ENCODE data around the gene GPR141. TPM values are rescaled to one million over a fixed set of nuclear protein-coding genes. Genes with fewer than 3 reads are reported as not detected.

The GPR141 gene
- total and polyA plus RNA-seq, 7 donors, result not detected

DNA sequence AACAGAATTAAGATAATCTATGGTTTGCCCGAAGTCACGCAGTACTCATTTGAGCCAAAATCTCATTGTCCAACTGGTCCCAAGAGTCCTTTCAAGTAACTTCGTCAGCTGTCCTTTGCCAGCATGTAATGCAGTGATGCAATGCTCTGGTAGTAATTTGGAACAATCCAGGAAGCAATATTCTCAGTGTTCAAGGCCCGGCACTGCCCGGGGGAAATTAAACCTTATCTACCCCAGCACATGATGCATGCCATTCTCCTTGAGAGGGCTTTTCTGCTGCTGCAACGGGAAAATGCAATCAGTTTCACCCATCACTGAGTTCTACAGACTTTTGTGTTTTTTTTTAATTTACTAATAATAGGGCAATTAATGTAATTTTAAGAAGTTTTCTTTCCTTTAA is 87.3 kb downstream of the GPR141 start:
- Histone ChIP-seq H3K36me3 (ENCODE audit: insufficient read depth in 1 of 2, low read depth in 1 of 2) (no peaks in the 10 kb centered on the region), H3K27me3 (ENCODE audit: insufficient read depth in 3 of 3, low read length in 2 of 3) (no peaks in the 10 kb centered on the region), H3K4me3 (no peak overlapping the region), H3K27ac (no peak overlapping the region), H3K9me3 (no peaks in the 10 kb centered on the region), H3K4me1 (no peaks in the 10 kb centered on the region)
- TF ChIP-seq, protein P1, sequence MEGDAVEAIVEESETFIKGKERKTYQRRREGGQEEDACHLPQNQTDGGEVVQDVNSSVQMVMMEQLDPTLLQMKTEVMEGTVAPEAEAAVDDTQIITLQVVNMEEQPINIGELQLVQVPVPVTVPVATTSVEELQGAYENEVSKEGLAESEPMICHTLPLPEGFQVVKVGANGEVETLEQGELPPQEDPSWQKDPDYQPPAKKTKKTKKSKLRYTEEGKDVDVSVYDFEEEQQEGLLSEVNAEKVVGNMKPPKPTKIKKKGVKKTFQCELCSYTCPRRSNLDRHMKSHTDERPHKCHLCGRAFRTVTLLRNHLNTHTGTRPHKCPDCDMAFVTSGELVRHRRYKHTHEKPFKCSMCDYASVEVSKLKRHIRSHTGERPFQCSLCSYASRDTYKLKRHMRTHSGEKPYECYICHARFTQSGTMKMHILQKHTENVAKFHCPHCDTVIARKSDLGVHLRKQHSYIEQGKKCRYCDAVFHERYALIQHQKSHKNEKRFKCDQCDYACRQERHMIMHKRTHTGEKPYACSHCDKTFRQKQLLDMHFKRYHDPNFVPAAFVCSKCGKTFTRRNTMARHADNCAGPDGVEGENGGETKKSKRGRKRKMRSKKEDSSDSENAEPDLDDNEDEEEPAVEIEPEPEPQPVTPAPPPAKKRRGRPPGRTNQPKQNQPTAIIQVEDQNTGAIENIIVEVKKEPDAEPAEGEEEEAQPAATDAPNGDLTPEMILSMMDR (IDR thresholded peaks at IDR 0.05), result no peak
- ATAC-seq (no peak), DNase-seq (no peak)
- intact Hi-C loops (cut with DNase I), result no loop called here
- 37 to 45% (median 40%) methylated on average over 6 of the region's 6 CpGs for WGBS, 3 donors

DNA sequence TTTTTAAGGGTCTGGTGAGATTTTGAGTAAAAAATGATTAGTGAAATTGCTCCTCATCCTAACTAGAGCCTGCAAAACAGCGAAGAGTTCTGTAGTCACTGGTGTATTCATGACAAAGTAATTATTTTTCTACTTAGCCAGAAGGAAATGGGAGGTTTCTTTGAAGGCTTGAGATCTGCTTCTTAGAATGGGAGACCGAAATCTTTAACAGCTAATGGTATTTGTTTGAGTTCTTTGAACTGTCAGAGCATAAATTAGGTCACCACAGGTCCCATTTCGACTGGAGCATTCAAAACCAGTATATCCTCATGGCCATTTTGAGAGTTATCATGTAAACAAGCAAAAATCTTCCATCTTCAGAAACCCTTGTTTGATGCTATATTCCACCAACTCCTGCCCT is 87.8 kb downstream of the GPR141 start:
- intact Hi-C loops (cut with DNase I), result no loop called here
- no peak overlapping the region for H3K27ac ChIP-seq
- WGBS, 3 donors, result 57 to 73% (median 69%) methylated on average over 3 of the region's 3 CpGs

DNA sequence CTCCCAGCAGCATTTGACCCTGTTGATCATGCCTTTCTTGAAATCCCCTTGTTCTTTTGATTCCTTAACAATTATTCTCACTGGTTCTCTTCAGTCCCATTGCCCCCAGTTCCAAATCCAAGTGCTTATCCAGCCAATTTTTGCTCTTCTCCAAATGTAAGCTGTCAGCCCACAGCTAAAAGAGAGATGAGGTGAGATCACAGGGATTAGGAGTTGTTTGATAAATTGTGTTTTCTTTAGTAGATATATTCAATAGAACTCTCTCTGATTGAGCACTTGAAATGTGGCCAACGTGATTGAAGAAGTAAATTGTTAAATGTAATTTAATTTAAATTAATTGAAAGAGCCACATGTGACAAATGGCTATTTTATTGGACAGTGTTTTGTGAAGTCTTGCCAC is 88.2 kb downstream of the GPR141 start:
- H3K27me3 ChIP-seq (ENCODE audit: insufficient read depth in 3 of 3, low read length in 2 of 3), result no peaks in the 10 kb centered on the region
- no peaks in the 10 kb centered on the region for H3K36me3 ChIP-seq (ENCODE audit: insufficient read depth in 1 of 2, low read depth in 1 of 2)
- DNase-seq (no peak), ATAC-seq (no peak)
- no peak overlapping the region for H3K4me3 ChIP-seq
- no peaks in the 10 kb centered on the region for H3K4me1 ChIP-seq
- WGBS, 3 donors, result 81 to 86% (median 81%) methylated on average over 1 of the region's 1 CpG
- TF ChIP-seq, protein P1 (IDR thresholded peaks at IDR 0.05), result no peak
- no peak overlapping the region for H3K27ac ChIP-seq
- H3K9me3 ChIP-seq, result no peaks in the 10 kb centered on the region
- intact Hi-C loops (cut with DNase I), result no loop called here

More for the DNA sequence above, 87.8 kb downstream of the GPR141 start:
- ATAC-seq (no peak), DNase-seq (no peak)
- Histone ChIP-seq H3K36me3 (ENCODE audit: insufficient read depth in 1 of 2, low read depth in 1 of 2) (no peaks in the 10 kb centered on the region), H3K27me3 (ENCODE audit: insufficient read depth in 3 of 3, low read length in 2 of 3) (no peaks in the 10 kb centered on the region), H3K4me3 (no peak overlapping the region), H3K9me3 (no peaks in the 10 kb centered on the region), H3K4me1 (no peaks in the 10 kb centered on the region)
- TF ChIP-seq, protein P1 (IDR thresholded peaks at IDR 0.05), result no peak

DNA sequence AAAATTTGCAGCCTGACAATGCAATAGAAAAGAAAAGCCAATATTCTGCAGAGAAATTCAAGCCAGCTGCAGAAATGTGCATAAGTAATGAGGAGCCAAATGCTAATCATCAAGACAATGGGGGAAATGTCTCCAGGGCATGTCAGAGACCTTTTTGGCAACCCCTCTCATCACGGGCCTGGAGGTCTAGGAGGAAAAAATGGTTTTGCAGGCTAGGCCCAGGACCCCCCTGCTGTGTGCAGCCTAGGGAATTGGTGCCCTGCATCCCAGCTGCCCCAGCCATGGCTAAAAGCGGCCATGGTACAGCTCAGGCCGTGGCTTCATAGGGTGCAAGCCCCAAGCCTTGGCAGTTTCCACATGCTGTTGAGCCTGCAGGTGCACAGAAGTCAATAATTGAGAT is 92.4 kb downstream of the GPR141 start:
- WGBS, 3 donors, result 67 to 69% (median 68%) methylated on average over 3 of the region's 3 CpGs
- no peaks in the 10 kb centered on the region for H3K9me3 ChIP-seq
- no peak overlapping the region for H3K27ac ChIP-seq
- no peak overlapping the region for H3K4me3 ChIP-seq
- TF ChIP-seq, protein P1 (IDR thresholded peaks at IDR 0.05), result no peak
- intact Hi-C loops (cut with DNase I), result no loop called here
- ATAC-seq, result no peak
- no peak for DNase-seq
- H3K4me1 ChIP-seq, result no peaks in the 10 kb centered on the region
- H3K27me3 ChIP-seq (ENCODE audit: insufficient read depth in 3 of 3, low read length in 2 of 3), result no peaks in the 10 kb centered on the region
- no peaks in the 10 kb centered on the region for H3K36me3 ChIP-seq (ENCODE audit: insufficient read depth in 1 of 2, low read depth in 1 of 2)

DNA sequence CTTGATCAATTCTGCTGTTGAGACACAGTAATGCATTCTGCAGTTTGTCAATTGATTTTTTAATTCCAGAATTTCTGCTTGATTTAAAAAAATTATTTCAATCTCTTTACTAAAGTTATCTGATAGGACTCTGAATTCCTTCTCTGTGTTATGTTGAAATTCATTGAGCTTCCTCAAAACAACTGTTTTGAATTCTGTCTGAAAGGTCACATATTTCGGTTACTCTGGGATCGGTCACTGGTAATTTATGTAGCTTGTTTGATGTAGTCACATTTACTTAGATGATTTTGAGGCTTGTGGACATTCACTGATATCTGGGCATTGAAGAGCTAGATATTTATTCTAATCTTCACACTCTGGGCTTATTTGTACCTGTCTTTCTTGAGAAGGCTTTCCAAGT is 97.6 kb downstream of the GPR141 start:
- intact Hi-C loops (cut with DNase I), result no loop called here
- no peak overlapping the region for H3K4me3 ChIP-seq
- H3K9me3 ChIP-seq, result no peaks in the 10 kb centered on the region
- ATAC-seq (no peak), DNase-seq (no peak)
- H3K36me3 ChIP-seq (ENCODE audit: insufficient read depth in 1 of 2, low read depth in 1 of 2), result no peaks in the 10 kb centered on the region
- WGBS, 3 donors, result 77 to 92% (median 87%) methylated on average over 2 of the region's 2 CpGs
- no peaks in the 10 kb centered on the region for H3K27me3 ChIP-seq (ENCODE audit: insufficient read depth in 3 of 3, low read length in 2 of 3)
- no peak overlapping the region for H3K27ac ChIP-seq
- no peaks in the 10 kb centered on the region for H3K4me1 ChIP-seq
- TF ChIP-seq, protein P1 (IDR thresholded peaks at IDR 0.05), result no peak

All from psoas muscle (tissue), 8 donors.